Mucosa of stomach (tissue), 1 donor: ENCODE measurements around the gene UNC80.

ENCODE experiments used
- H3K27me3 ChIP-seq: one replicate; pipeline ENCODE4 v1.7.0; 2013; ENCODE audit warnings: mild to moderate bottlenecking, low read length; ENCODE audit not compliant: control insufficient read depth, insufficient read depth
- H3K36me3 ChIP-seq: one replicate; pipeline ENCODE4 v1.7.0; 2013; ENCODE audit warnings: low read length; ENCODE audit not compliant: control insufficient read depth, insufficient read depth
- H3K4me1 ChIP-seq: one replicate; pipeline ENCODE4 v1.7.0; 2013; ENCODE audit warnings: mild to moderate bottlenecking, low read length; ENCODE audit not compliant: control insufficient read depth, insufficient read depth
- H3K4me3 ChIP-seq: one replicate; pipeline ENCODE4 v1.7.0; 2013; ENCODE audit warnings: low read length
- H3K9ac ChIP-seq: one replicate; pipeline ENCODE4 v1.7.0; 2013; ENCODE audit warnings: mild to moderate bottlenecking, low read length, moderate library complexity
- H3K9me3 ChIP-seq: one replicate; pipeline ENCODE4 v1.7.0; 2013; ENCODE audit warnings: mild to moderate bottlenecking, low read length, moderate library complexity; ENCODE audit not compliant: control insufficient read depth
- donor health status: Pancreatic carcinoma.

Gene UNC80

GRCh38 chr2:209875270-209875669, 103.6 kb downstream of the UNC80 start:
- H3K36me3 ChIP-seq: no peaks in the 10 kb centered on the region
- H3K9ac ChIP-seq: no peak overlapping the region
- H3K27me3 ChIP-seq: no peaks in the 10 kb centered on the region
- no peak overlapping the region for H3K4me3 ChIP-seq
- H3K9me3 ChIP-seq: no peaks in the 10 kb centered on the region
- no peaks in the 10 kb centered on the region for H3K4me1 ChIP-seq

DNA sequence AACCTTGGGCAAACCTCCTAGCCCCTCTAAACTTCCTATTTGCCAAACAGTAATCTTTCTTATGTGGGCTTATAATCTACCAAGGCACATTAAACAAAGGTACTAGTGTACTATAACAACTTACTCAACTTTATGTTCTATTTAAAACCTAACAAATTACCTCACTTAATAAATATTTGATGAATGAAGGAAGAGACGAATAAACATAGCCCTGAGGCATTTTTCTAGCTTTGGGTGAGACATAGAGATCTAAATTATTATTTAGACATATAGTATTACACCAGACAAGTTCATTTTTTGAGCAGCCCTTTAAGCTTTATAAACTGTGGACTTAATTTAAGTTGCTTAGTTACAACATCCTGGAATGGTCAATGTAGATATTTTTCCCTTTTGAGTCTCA, 104.6 kb downstream of the UNC80 start:
- Histone ChIP-seq H3K4me1 (no peaks in the 10 kb centered on the region), H3K4me3 (no peak overlapping the region), H3K9ac (no peak overlapping the region), H3K36me3 (no peaks in the 10 kb centered on the region), H3K9me3 (no peaks in the 10 kb centered on the region), H3K27me3 (no peaks in the 10 kb centered on the region)

- Histone ChIP-seq H3K4me1 (no peaks in the 10 kb centered on the region), H3K27me3 (no peaks in the 10 kb centered on the region), H3K4me3 (no peak overlapping the region), H3K9me3 (no peaks in the 10 kb centered on the region), H3K9ac (no peak overlapping the region), H3K36me3 (no peaks in the 10 kb centered on the region)
These were observed 107.1 kb downstream of the UNC80 start for GRCh38 chr2:209878701-209879100.

GRCh38 chr2:209900638-209901037, 129.0 kb downstream of the UNC80 start:
- H3K9me3 ChIP-seq: no peaks in the 10 kb centered on the region
- H3K36me3 ChIP-seq: no peaks in the 10 kb centered on the region
- H3K4me3 ChIP-seq: no peak overlapping the region
- H3K27me3 ChIP-seq: no peaks in the 10 kb centered on the region
- H3K4me1 ChIP-seq: no peaks in the 10 kb centered on the region
- H3K9ac ChIP-seq: no peak overlapping the region

- no peaks in the 10 kb centered on the region for H3K36me3 ChIP-seq
- H3K9me3 ChIP-seq: no peaks in the 10 kb centered on the region
These were observed 129.5 kb downstream of the UNC80 start for GRCh38 chr2:209901172-209901571.

GRCh38 chr2:209905691-209906090, 134.1 kb downstream of the UNC80 start:
- Histone ChIP-seq H3K4me1 (no peaks in the 10 kb centered on the region), H3K36me3 (no peaks in the 10 kb centered on the region), H3K9ac (no peak overlapping the region), H3K4me3 (no peak overlapping the region), H3K9me3 (no peaks in the 10 kb centered on the region), H3K27me3 (no peaks in the 10 kb centered on the region)

More at GRCh38 chr2:209901172-209901571, 129.5 kb downstream of the UNC80 start:
- no peaks in the 10 kb centered on the region for H3K27me3 ChIP-seq
- no peak overlapping the region for H3K4me3 ChIP-seq
- H3K9ac ChIP-seq: no peak overlapping the region
- no peaks in the 10 kb centered on the region for H3K4me1 ChIP-seq

DNA sequence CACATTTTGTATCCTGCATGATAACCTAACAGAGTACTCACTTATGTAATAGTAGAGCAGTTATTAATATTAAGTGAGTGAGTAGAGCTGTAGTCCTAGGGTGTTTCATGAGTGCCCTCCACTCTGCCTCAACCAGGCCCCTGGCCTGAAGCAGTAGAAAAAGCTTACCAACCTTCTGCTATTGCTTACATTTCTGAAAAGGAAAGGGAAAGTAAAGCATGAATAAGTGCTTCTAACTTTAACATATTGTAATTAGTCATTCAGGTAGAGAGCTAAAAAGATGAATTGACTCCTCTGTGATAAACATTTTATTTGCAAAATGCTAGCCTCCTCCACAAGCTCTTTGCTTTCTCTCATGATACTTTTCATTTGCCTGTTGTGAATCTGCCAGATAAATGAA, 136.1 kb downstream of the UNC80 start:
- Histone ChIP-seq H3K4me3 (no peak overlapping the region), H3K4me1 (no peaks in the 10 kb centered on the region), H3K9ac (no peak overlapping the region), H3K9me3 (no peaks in the 10 kb centered on the region), H3K36me3 (no peaks in the 10 kb centered on the region), H3K27me3 (no peaks in the 10 kb centered on the region)

GRCh38 chr2:209908511-209908910, 136.9 kb downstream of the UNC80 start:
- Histone ChIP-seq H3K4me3 (no peak overlapping the region), H3K9ac (no peak overlapping the region), H3K4me1 (no peaks in the 10 kb centered on the region), H3K36me3 (no peaks in the 10 kb centered on the region), H3K9me3 (no peaks in the 10 kb centered on the region), H3K27me3 (no peaks in the 10 kb centered on the region)

GRCh38 chr2:209911486-209911885, 139.9 kb downstream of the UNC80 start:
- Histone ChIP-seq H3K4me1 (no peaks in the 10 kb centered on the region), H3K36me3 (no peaks in the 10 kb centered on the region), H3K9me3 (no peaks in the 10 kb centered on the region), H3K4me3 (no peak overlapping the region), H3K27me3 (no peaks in the 10 kb centered on the region), H3K9ac (no peak overlapping the region)

GRCh38 chr2:209913786-209914345, 142.2 kb downstream of the UNC80 start:
- Histone ChIP-seq H3K36me3 (no peaks in the 10 kb centered on the region), H3K9me3 (no peaks in the 10 kb centered on the region), H3K4me3 (no peak overlapping the region), H3K27me3 (no peaks in the 10 kb centered on the region), H3K4me1 (no peaks in the 10 kb centered on the region), H3K9ac (no peak overlapping the region)

- H3K4me3 ChIP-seq: no peak overlapping the region
- no peak overlapping the region for H3K9ac ChIP-seq
- no peaks in the 10 kb centered on the region for H3K27me3 ChIP-seq
- no peaks in the 10 kb centered on the region for H3K36me3 ChIP-seq
- no peaks in the 10 kb centered on the region for H3K9me3 ChIP-seq
- no peaks in the 10 kb centered on the region for H3K4me1 ChIP-seq
These were observed 145.6 kb downstream of the UNC80 start for GRCh38 chr2:209917154-209917771.

- Histone ChIP-seq H3K27me3 (no peaks in the 10 kb centered on the region), H3K9ac (no peak overlapping the region), H3K36me3 (no peaks in the 10 kb centered on the region), H3K4me1 (no peaks in the 10 kb centered on the region), H3K9me3 (no peaks in the 10 kb centered on the region), H3K4me3 (no peak overlapping the region)
These were observed 146.6 kb downstream of the UNC80 start for GRCh38 chr2:209918251-209918650.

- Histone ChIP-seq H3K4me3 (no peak overlapping the region), H3K27me3 (peaks cover 3% of the 10 kb centered on the region), H3K9ac (no peak overlapping the region), H3K4me1 (no peaks in the 10 kb centered on the region), H3K9me3 (no peaks in the 10 kb centered on the region), H3K36me3 (no peaks in the 10 kb centered on the region)
These were observed 150.5 kb downstream of the UNC80 start for GRCh38 chr2:209922116-209922515.
